OCI-LY7 (cell line): ENCODE measurements around the gene COL15A1.

Source experiments
- EZH2phosphoT487 ChIP-seq: fragments of 200-600 bp; sonication (generic); IDR thresholded peaks from 2 replicates; pipeline ENCODE4 v1.6.1; 2018; ENCODE audit warnings: low read depth, borderline replicate concordance, mild to moderate bottlenecking, mixed run types, antibody characterized with exemption, low read length, moderate library complexity, mixed read lengths
- TF ChIP-seq, protein P1 (sequence below): fragments of 200-600 bp; sonication (generic); conservative IDR thresholded peaks from 2 replicates; pipeline ENCODE4 v1.5.1; 2014; ENCODE audit warnings: mild to moderate bottlenecking, antibody characterized with exemption, low read length, moderate library complexity, mixed read lengths

DNA sequence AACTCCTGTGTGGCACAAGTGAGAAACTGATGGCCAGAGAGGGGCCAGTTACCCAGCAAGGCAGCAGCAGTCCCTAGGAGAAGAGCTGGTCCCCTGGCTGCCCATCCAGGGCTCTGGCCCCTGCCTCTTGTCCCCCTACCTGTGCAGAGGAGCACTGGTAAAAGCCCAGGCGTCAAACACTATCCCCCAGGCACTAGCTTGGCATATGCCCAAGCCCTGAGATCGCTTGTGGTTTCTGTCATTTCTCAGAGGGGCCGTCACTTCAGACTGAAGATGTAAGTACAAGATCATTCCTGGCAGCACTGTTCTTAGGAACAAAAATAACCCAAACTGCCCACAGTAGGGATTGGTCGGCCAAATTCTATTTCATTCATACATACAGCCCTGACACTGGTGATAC lies 53.9 kb downstream of the COL15A1 start:
- TF ChIP-seq, protein P1, sequence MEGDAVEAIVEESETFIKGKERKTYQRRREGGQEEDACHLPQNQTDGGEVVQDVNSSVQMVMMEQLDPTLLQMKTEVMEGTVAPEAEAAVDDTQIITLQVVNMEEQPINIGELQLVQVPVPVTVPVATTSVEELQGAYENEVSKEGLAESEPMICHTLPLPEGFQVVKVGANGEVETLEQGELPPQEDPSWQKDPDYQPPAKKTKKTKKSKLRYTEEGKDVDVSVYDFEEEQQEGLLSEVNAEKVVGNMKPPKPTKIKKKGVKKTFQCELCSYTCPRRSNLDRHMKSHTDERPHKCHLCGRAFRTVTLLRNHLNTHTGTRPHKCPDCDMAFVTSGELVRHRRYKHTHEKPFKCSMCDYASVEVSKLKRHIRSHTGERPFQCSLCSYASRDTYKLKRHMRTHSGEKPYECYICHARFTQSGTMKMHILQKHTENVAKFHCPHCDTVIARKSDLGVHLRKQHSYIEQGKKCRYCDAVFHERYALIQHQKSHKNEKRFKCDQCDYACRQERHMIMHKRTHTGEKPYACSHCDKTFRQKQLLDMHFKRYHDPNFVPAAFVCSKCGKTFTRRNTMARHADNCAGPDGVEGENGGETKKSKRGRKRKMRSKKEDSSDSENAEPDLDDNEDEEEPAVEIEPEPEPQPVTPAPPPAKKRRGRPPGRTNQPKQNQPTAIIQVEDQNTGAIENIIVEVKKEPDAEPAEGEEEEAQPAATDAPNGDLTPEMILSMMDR = no peak
- TF ChIP-seq EZH2phosphoT487 = no peak
